ENCODE results near the gene ZNF837. TPM values are rescaled to one million over a fixed set of nuclear protein-coding genes. Genes with fewer than 3 reads are reported as not detected.

The ZNF837 gene
- polyA plus RNA-seq, 1 donor = 4.3 TPM

- Histone ChIP-seq H3K9me3 (ENCODE audit: control insufficient read depth, low read depth, low read length) (peaks cover 14% of the 10 kb centered on the region), H3K27me3 (ENCODE audit: control insufficient read depth, insufficient read depth, low read length) (peaks cover 8% of the 10 kb centered on the region), H3K27ac (ENCODE audit: low read length) (no peak overlapping the region), H3K4me1 (ENCODE audit: control insufficient read depth, insufficient read depth, low read length) (no peaks in the 10 kb centered on the region), H3K4me3 (ENCODE audit: low read length) (no peak overlapping the region), H3K36me3 (ENCODE audit: control insufficient read depth, insufficient read depth, low read length) (no peaks in the 10 kb centered on the region)
- no CpG with 5 or more reads among the region's 68 CpGs for WGBS (ENCODE audit: insufficient coverage, low lambda C conversion rate)
- no peak for DNase-seq
These were observed 12.1 kb downstream of the ZNF837 start for GRCh38 chr19:58368561-58369360.

DNA sequence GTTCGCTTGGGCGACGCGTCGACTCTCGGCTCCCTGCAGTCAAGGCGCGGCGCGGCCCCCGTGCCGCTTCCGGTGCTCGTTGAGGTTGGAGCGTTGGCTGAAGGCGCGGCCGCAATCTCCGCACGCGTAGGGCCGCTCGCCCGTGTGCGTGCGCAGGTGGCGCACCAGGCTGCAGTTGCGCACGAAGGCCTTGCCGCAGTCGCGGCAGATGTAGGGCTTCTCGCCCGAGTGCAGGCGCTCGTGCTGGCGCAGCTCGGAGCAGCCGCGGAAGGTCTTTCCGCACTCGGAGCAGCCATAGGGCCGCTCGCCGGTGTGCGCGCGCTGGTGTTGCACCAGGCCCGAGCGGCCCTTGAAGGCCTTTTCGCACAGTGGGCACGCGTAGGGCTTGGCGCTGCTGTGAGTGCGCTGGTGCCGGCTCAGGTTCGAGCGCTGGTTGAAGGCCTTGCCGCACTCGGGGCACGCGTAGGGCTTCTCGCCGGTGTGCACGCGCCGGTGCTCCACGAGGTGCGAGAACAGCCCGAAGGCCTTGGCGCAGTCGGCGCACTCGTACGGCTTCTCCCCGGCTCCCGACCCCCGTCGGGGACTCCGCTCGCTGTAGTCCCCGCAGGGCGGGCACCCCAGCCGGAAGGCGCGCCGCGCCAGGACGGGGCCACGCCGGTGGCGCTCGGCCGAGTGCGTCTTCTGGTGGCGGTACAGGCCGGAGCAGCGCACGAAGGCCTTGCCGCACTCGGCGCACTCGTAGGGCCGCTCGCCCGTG, 13.0 kb downstream of the ZNF837 start:
- H3K36me3 ChIP-seq (ENCODE audit: control insufficient read depth, insufficient read depth, low read length) = no peaks in the 10 kb centered on the region
- no peak overlapping the region for H3K4me3 ChIP-seq (ENCODE audit: low read length)
- WGBS (ENCODE audit: insufficient coverage, low lambda C conversion rate) = no CpG with 5 or more reads among the region's 106 CpGs
- H3K27me3 ChIP-seq (ENCODE audit: control insufficient read depth, insufficient read depth, low read length) = peaks cover 8% of the 10 kb centered on the region
- H3K4me1 ChIP-seq (ENCODE audit: control insufficient read depth, insufficient read depth, low read length) = peaks cover 2% of the 10 kb centered on the region
- no peak overlapping the region for H3K27ac ChIP-seq (ENCODE audit: low read length)
- DNase-seq = no peak
- H3K9me3 ChIP-seq (ENCODE audit: control insufficient read depth, low read depth, low read length) = peaks cover 14% of the 10 kb centered on the region

DNA sequence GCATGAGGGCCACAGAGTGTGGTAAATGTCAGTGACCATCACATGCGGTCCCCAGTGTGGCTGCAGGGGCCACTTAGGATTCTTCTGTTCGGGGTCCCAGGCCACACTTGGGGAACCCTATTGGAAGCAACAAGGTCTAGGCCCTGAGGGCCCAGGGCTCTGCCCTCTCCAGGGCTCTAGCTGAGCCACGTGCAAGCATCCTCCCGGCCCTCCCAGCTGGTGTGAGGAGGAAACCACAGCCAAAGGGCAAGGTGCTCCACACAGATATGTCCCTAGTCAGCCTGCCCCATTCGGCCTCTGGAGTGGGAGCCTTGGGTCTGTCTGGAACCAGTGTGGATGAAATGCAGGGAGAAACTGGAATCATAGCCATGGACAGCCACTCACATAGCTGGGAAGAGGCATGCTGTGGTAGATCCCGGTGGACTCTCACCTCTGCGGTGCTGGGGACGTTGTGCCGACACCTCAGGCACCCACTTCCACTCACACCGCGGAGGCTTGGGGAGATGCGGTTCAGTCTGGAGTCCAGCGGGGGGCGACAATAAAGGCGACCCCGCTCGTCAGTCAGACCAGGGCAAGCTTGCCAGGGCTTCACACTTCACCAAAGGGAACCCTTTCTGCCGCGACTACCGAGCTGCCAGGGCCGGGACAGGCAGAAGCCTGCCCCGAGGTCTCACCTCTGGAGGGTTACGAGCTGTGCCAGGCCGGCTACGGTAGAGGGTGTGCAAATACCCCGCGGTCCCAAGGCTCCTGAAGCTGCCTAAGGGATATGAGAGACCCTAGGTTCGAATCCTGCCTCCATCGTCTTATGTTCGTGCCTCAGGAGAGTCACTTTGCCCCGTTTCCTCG, 14.0 kb downstream of the ZNF837 start:
- Histone ChIP-seq H3K4me1 (ENCODE audit: control insufficient read depth, insufficient read depth, low read length) (peaks cover 3% of the 10 kb centered on the region), H3K4me3 (ENCODE audit: low read length) (no peak overlapping the region), H3K36me3 (ENCODE audit: control insufficient read depth, insufficient read depth, low read length) (no peaks in the 10 kb centered on the region), H3K27me3 (ENCODE audit: control insufficient read depth, insufficient read depth, low read length) (peaks cover 8% of the 10 kb centered on the region), H3K27ac (ENCODE audit: low read length) (no peak overlapping the region), H3K9me3 (ENCODE audit: control insufficient read depth, low read depth, low read length) (peaks cover 14% of the 10 kb centered on the region)
- 50% methylated on average over 2 of the region's 32 CpGs for WGBS (ENCODE audit: insufficient coverage, low lambda C conversion rate)
- no peak for DNase-seq

DNA sequence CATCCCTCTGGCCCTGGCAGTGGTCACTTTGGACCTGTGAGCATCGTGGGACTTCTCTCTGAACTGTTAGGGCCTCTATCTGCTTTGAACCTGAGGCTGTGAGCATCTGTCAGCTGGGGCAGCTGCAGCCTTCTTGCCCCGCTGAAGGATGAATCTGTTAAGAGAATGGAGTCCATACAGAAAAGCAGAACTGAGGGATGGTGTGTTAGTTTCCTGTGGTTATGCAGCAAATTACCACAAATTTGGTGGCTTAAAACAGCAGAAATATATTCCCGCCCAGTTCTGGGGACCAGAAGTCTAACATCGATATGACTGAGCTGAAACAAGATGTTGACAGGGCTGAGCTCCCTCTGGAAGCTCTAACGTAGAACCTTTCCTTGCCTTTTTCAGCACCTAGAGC, 16.7 kb downstream of the ZNF837 start:
- Histone ChIP-seq H3K9me3 (ENCODE audit: control insufficient read depth, low read depth, low read length) (peaks cover 14% of the 10 kb centered on the region), H3K27me3 (ENCODE audit: control insufficient read depth, insufficient read depth, low read length) (peaks cover 8% of the 10 kb centered on the region), H3K4me1 (ENCODE audit: control insufficient read depth, insufficient read depth, low read length) (peaks cover 3% of the 10 kb centered on the region), H3K27ac (ENCODE audit: low read length) (no peak overlapping the region), H3K36me3 (ENCODE audit: control insufficient read depth, insufficient read depth, low read length) (no peaks in the 10 kb centered on the region), H3K4me3 (ENCODE audit: low read length) (no peak overlapping the region)
- DNase-seq = no peak
- no CpG with 5 or more reads among the region's 5 CpGs for WGBS (ENCODE audit: insufficient coverage, low lambda C conversion rate)

- Histone ChIP-seq H3K4me3 (ENCODE audit: low read length) (peak within 1 kb of the TSS; percentile 91), H3K36me3 (ENCODE audit: control insufficient read depth, insufficient read depth, low read length) (no peaks in the 10 kb centered on the region), H3K9me3 (ENCODE audit: control insufficient read depth, low read depth, low read length) (peaks cover 2% of the 10 kb centered on the region), H3K4me1 (ENCODE audit: control insufficient read depth, insufficient read depth, low read length) (peaks cover 3% of the 10 kb centered on the region), H3K27me3 (ENCODE audit: control insufficient read depth, insufficient read depth, low read length) (peaks cover 4% of the 10 kb centered on the region), H3K27ac (ENCODE audit: low read length) (peak within 1 kb of the TSS; percentile 99)
- DNase-seq = peak; percentile 97 to 99
- WGBS (ENCODE audit: insufficient coverage, low lambda C conversion rate) = no CpG with 5 or more reads among the region's 74 CpGs
These were observed 18.4 kb downstream of the ZNF837 start, which contains the start of gene ZNF497 for GRCh38 chr19:58362272-58362994. ZNF497 (minus strand) TSS chr19:58362751; CDS start chr19:58357635, 5,116 bp downstream.

- Histone ChIP-seq H3K9me3 (ENCODE audit: control insufficient read depth, low read depth, low read length) (peaks cover 5% of the 10 kb centered on the region), H3K36me3 (ENCODE audit: control insufficient read depth, insufficient read depth, low read length) (no peaks in the 10 kb centered on the region), H3K27me3 (ENCODE audit: control insufficient read depth, insufficient read depth, low read length) (peaks cover 10% of the 10 kb centered on the region), H3K27ac (ENCODE audit: low read length) (peak overlapping the region; percentile 99), H3K4me1 (ENCODE audit: control insufficient read depth, insufficient read depth, low read length) (peaks cover 3% of the 10 kb centered on the region), H3K4me3 (ENCODE audit: low read length) (peak overlapping the region; percentile 91)
- DNase-seq = no peak
- WGBS (ENCODE audit: insufficient coverage, low lambda C conversion rate) = no CpG with 5 or more reads among the region's 28 CpGs
These were observed 18.9 kb downstream of the ZNF837 start for GRCh38 chr19:58361900-58362271.

DNA sequence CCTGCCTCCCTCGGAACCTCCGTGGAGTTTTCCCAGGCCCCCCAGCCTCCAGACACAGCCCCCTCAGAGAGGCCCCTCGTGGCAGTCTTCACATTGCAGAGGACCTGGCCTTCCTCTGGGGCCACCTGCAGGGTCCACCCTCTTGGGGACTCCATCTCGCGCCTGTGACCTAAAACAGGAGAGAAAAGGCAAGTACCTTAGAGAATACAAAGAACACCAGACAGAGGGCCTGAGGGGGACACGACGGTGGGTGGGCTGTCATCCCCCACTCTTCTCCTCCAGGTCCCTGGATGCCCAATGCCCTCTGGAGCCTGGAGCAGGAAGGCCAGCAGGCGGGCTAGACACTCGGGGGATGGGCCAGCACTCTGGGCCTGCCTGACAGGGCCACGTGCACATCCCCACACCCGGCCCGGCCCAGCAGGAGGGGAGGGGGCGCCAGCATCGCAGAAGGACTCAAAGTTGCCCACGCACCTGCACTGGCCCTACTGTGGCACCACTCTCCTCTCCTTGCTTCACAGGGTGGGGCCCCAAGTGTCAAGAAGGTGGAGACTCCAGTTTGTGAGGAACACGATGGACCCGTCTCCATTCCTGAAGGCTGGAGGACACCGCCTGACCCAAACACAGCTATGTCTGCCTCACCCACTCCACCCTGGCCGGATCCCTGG, 23.2 kb downstream of the ZNF837 start:
- Histone ChIP-seq H3K4me3 (ENCODE audit: low read length) (no peak overlapping the region), H3K9me3 (ENCODE audit: control insufficient read depth, low read depth, low read length) (peaks cover 17% of the 10 kb centered on the region), H3K27ac (ENCODE audit: low read length) (no peak overlapping the region), H3K4me1 (ENCODE audit: control insufficient read depth, insufficient read depth, low read length) (peaks cover 4% of the 10 kb centered on the region), H3K36me3 (ENCODE audit: control insufficient read depth, insufficient read depth, low read length) (no peaks in the 10 kb centered on the region), H3K27me3 (ENCODE audit: control insufficient read depth, insufficient read depth, low read length) (peaks cover 50% of the 10 kb centered on the region)
- DNase-seq = no peak
- WGBS (ENCODE audit: insufficient coverage, low lambda C conversion rate) = no CpG with 5 or more reads among the region's 19 CpGs

- Histone ChIP-seq H3K9me3 (ENCODE audit: control insufficient read depth, low read depth, low read length) (peaks cover 17% of the 10 kb centered on the region), H3K36me3 (ENCODE audit: control insufficient read depth, insufficient read depth, low read length) (no peaks in the 10 kb centered on the region), H3K4me1 (ENCODE audit: control insufficient read depth, insufficient read depth, low read length) (peaks cover 4% of the 10 kb centered on the region), H3K4me3 (ENCODE audit: low read length) (peak overlapping the region; percentile 26), H3K27me3 (ENCODE audit: control insufficient read depth, insufficient read depth, low read length) (peaks cover 57% of the 10 kb centered on the region), H3K27ac (ENCODE audit: low read length) (no peak overlapping the region)
- DNase-seq = no peak
- WGBS (ENCODE audit: insufficient coverage, low lambda C conversion rate) = no CpG with 5 or more reads among the region's 75 CpGs
These were observed 23.9 kb downstream of the ZNF837 start for GRCh38 chr19:58356766-58357480.
